ENCODE measurements around the gene XRCC1.
A peak's percentile ranks its signal among the peaks of the same experiment; 100 is the strongest.

XRCC1 gene

GRCh38 chr19:43538922-43539321 lies 36.4 kb downstream of the XRCC1 start:
- peaks cover 5% of the 10 kb centered on the region; the same call in 1 of the 2 replicates for H4K20me1 ChIP-seq (ENCODE audit: insufficient read depth, low read length)
- no peak overlapping the region for H2AFZ ChIP-seq (ENCODE audit: low read depth, low read length)
- H3K27me3 ChIP-seq (ENCODE audit: low read depth, low read length), result no peaks in the 10 kb centered on the region
- no peaks in the 10 kb centered on the region for H3K79me2 ChIP-seq (ENCODE audit: low read length)
- no peak overlapping the region for H3K4me3 ChIP-seq (ENCODE audit: low read length)
- no peak overlapping the region for H3K4me2 ChIP-seq (ENCODE audit: low read length)
- H3K36me3 ChIP-seq (replicated peaks; ENCODE audit: low read depth, low read length), result peaks cover 35% of the 10 kb centered on the region
- no peak overlapping the region for H3K27ac ChIP-seq (ENCODE audit: low read length)
- no peaks in the 10 kb centered on the region for H3K9me3 ChIP-seq (ENCODE audit: insufficient read depth, low read length)
- H3K9ac ChIP-seq (ENCODE audit: low read length), result no peak overlapping the region
- no peaks in the 10 kb centered on the region for H3K4me1 ChIP-seq (ENCODE audit: low read length)
- TF ChIP-seq CTCF (IDR thresholded peaks at IDR 0.05; ENCODE audit: low read depth, low read length) (no peak), EZH2phosphoT487 (IDR thresholded peaks at IDR 0.05; ENCODE audit: low read depth) (no peak)

GRCh38 chr19:43534816-43535761 lies 40.2 kb downstream of the XRCC1 start:
- no peak overlapping the region for H3K9ac ChIP-seq (ENCODE audit: low read length)

GRCh38 chr19:43534305-43534815 lies 41.0 kb downstream of the XRCC1 start:
- peaks cover 6% of the 10 kb centered on the region; the same call in 1 of the 2 replicates for H3K4me1 ChIP-seq (ENCODE audit: low read length)
- H3K27me3 ChIP-seq (ENCODE audit: low read depth, low read length), result no peaks in the 10 kb centered on the region
- no peak for TF ChIP-seq EZH2phosphoT487 (IDR thresholded peaks at IDR 0.05; ENCODE audit: low read depth)
- no peak for TF ChIP-seq CTCF (IDR thresholded peaks at IDR 0.05; ENCODE audit: low read depth, low read length)
- no peak overlapping the region for H2AFZ ChIP-seq (ENCODE audit: low read depth, low read length)
- H3K36me3 ChIP-seq (replicated peaks; ENCODE audit: low read depth, low read length), result peaks cover 18% of the 10 kb centered on the region
- peaks cover 5% of the 10 kb centered on the region; the same call in 1 of the 2 replicates for H4K20me1 ChIP-seq (ENCODE audit: insufficient read depth, low read length)
- H3K4me2 ChIP-seq (ENCODE audit: low read length), result peak overlapping the region; percentile 89
- no peaks in the 10 kb centered on the region for H3K79me2 ChIP-seq (ENCODE audit: low read length)
- H3K27ac ChIP-seq (ENCODE audit: low read length), result no peak overlapping the region; the same call in 1 of the 2 replicates
- no peak overlapping the region for H3K9ac ChIP-seq (ENCODE audit: low read length)
- no peaks in the 10 kb centered on the region for H3K9me3 ChIP-seq (ENCODE audit: insufficient read depth, low read length)
- H3K4me3 ChIP-seq (ENCODE audit: low read length), result peak overlapping the region; percentile 86

More at GRCh38 chr19:43534816-43535761, 40.2 kb downstream of the XRCC1 start:
- H3K9me3 ChIP-seq (ENCODE audit: insufficient read depth, low read length), result no peaks in the 10 kb centered on the region
- no peak overlapping the region for H2AFZ ChIP-seq (ENCODE audit: low read depth, low read length)
- H3K4me1 ChIP-seq (ENCODE audit: low read length), result peaks cover 6% of the 10 kb centered on the region; the same call in 1 of the 2 replicates
- no peak overlapping the region for H3K4me2 ChIP-seq (ENCODE audit: low read length)
- H3K27me3 ChIP-seq (ENCODE audit: low read depth, low read length), result no peaks in the 10 kb centered on the region
- TF ChIP-seq CTCF (IDR thresholded peaks at IDR 0.05; ENCODE audit: low read depth, low read length), result peak; percentile 51
- no peak for TF ChIP-seq EZH2phosphoT487 (IDR thresholded peaks at IDR 0.05; ENCODE audit: low read depth)
- no peak overlapping the region for H3K27ac ChIP-seq (ENCODE audit: low read length)
- H3K4me3 ChIP-seq (ENCODE audit: low read length), result no peak overlapping the region
- peaks cover 5% of the 10 kb centered on the region; the same call in 1 of the 2 replicates for H4K20me1 ChIP-seq (ENCODE audit: insufficient read depth, low read length)
- H3K79me2 ChIP-seq (ENCODE audit: low read length), result no peaks in the 10 kb centered on the region
- peaks cover 19% of the 10 kb centered on the region for H3K36me3 ChIP-seq (replicated peaks; ENCODE audit: low read depth, low read length)
